ENCODE measurements around the gene MC3R. TPM values are rescaled to one million over a fixed set of nuclear protein-coding genes. Genes with fewer than 3 reads are reported as not detected.

The MC3R gene
- total RNA-seq, 1 experiment from 2014 or later: not detected

DNA sequence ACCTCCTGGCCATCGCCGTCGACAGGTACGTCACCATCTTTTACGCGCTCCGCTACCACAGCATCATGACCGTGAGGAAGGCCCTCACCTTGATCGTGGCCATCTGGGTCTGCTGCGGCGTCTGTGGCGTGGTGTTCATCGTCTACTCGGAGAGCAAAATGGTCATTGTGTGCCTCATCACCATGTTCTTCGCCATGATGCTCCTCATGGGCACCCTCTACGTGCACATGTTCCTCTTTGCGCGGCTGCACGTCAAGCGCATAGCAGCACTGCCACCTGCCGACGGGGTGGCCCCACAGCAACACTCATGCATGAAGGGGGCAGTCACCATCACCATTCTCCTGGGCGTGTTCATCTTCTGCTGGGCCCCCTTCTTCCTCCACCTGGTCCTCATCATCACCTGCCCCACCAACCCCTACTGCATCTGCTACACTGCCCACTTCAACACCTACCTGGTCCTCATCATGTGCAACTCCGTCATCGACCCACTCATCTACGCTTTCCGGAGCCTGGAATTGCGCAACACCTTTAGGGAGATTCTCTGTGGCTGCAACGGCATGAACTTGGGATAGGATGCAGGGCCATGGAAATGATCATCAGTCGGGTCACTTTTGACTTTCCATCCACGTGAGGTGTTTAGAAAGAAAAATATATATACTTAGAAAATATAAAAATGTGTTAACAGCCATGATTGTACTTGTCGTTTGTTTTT, 868 bp downstream of the MC3R start:
- no peak overlapping the region for H3K9ac ChIP-seq (ENCODE audit: low read length)
- no peak overlapping the region for H3K4me2 ChIP-seq (ENCODE audit: low read length)
- no peak overlapping the region for H2AFZ ChIP-seq (ENCODE audit: low read length)
- TF ChIP-seq, protein P1, sequence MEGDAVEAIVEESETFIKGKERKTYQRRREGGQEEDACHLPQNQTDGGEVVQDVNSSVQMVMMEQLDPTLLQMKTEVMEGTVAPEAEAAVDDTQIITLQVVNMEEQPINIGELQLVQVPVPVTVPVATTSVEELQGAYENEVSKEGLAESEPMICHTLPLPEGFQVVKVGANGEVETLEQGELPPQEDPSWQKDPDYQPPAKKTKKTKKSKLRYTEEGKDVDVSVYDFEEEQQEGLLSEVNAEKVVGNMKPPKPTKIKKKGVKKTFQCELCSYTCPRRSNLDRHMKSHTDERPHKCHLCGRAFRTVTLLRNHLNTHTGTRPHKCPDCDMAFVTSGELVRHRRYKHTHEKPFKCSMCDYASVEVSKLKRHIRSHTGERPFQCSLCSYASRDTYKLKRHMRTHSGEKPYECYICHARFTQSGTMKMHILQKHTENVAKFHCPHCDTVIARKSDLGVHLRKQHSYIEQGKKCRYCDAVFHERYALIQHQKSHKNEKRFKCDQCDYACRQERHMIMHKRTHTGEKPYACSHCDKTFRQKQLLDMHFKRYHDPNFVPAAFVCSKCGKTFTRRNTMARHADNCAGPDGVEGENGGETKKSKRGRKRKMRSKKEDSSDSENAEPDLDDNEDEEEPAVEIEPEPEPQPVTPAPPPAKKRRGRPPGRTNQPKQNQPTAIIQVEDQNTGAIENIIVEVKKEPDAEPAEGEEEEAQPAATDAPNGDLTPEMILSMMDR (conservative IDR thresholded peaks at IDR 0.05; ENCODE audit: low read depth, low read length): peak; percentile 69
- TF ChIP-seq EZH2phosphoT487 (IDR thresholded peaks at IDR 0.05; ENCODE audit: borderline replicate concordance, low read length): no peak
- H3K27me3 ChIP-seq (ENCODE audit: low read length): peaks cover 52% of the 10 kb centered on the region
- no peaks in the 10 kb centered on the region for H3F3A ChIP-seq (ENCODE audit: low read length, unreplicated experiment)
- intact Hi-C loops (cut with micrococcal nuclease): no loop called here
- POLR2A ChIA-PET (ENCODE audit: unreplicated experiment): no interaction called here
- ATAC-seq (no peak), DNase-seq (peak; percentile 31)
- H3K4me3 ChIP-seq (ENCODE audit: low read length): no peak overlapping the region
- H3K9me2 ChIP-seq (replicated peaks; ENCODE audit: low read length): no peaks in the 10 kb centered on the region
- no peaks in the 10 kb centered on the region for H3K4me1 ChIP-seq (ENCODE audit: insufficient read depth, low read length)
- no peaks in the 10 kb centered on the region for H4K20me1 ChIP-seq (ENCODE audit: low read length)
- BruUV-seq (replicated peaks): no TSS peak
- H3K9me3 ChIP-seq (ENCODE audit: low read length): no peaks in the 10 kb centered on the region
- no peaks in the 10 kb centered on the region for H3K36me3 ChIP-seq (ENCODE audit: low read depth, low read length)
- no peak overlapping the region for H3K27ac ChIP-seq (ENCODE audit: low read length)
- CTCF ChIA-PET: no interaction called here
- H3K79me2 ChIP-seq (ENCODE audit: low read length): no peaks in the 10 kb centered on the region

DNA sequence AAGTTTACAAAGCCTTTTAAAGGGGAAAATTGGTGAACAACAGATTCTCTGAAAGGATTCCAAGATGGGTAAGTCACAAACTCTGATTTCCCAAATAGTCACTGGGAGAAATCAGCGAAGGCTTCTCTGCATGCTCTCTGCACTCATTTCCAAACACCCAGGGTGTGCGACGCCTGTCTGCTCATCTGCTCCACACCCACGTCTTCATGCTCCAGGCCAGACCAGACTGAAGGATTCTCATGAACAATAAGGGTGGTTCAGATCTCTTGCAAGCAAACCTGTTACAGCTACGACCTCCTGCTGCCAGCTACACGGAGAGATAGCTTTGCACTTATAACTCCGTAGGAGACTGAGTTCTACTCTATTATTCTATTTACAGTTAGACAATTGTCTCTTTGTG, 1.4 kb downstream of the MC3R start:
- no peak for ATAC-seq
- DNase-seq: no peak
- Histone ChIP-seq H3K79me2 (ENCODE audit: low read length) (no peaks in the 10 kb centered on the region), H3K4me2 (ENCODE audit: low read length) (no peak overlapping the region), H3K9me3 (ENCODE audit: low read length) (no peaks in the 10 kb centered on the region), H3K36me3 (ENCODE audit: low read depth, low read length) (no peaks in the 10 kb centered on the region), H3K27me3 (ENCODE audit: low read length) (peaks cover 53% of the 10 kb centered on the region), H4K20me1 (ENCODE audit: low read length) (no peaks in the 10 kb centered on the region), H3K4me3 (ENCODE audit: low read length) (no peak overlapping the region), H3F3A (ENCODE audit: low read length, unreplicated experiment) (no peaks in the 10 kb centered on the region), H3K4me1 (ENCODE audit: insufficient read depth, low read length) (no peaks in the 10 kb centered on the region), H3K27ac (ENCODE audit: low read length) (no peak overlapping the region), H3K9me2 (replicated peaks; ENCODE audit: low read length) (no peaks in the 10 kb centered on the region), H3K9ac (ENCODE audit: low read length) (no peak overlapping the region), H2AFZ (ENCODE audit: low read length) (no peak overlapping the region)
- no TSS peak for BruUV-seq (replicated peaks)
- intact Hi-C loops (cut with micrococcal nuclease): loop anchor here (5.0 kb wide), 1 partner anchor 107 kb away; the partner anchor contains the start of gene FAM210B
- TF ChIP-seq, protein P1 (conservative IDR thresholded peaks at IDR 0.05; ENCODE audit: low read depth, low read length): no peak
- TF ChIP-seq EZH2phosphoT487 (IDR thresholded peaks at IDR 0.05; ENCODE audit: borderline replicate concordance, low read length) (no peak), EZH2 (IDR thresholded peaks at IDR 0.05; ENCODE audit: low read length, unreplicated experiment) (no peak)
- ChIA-PET POLR2A (ENCODE audit: unreplicated experiment) (no interaction called here), CTCF (no interaction called here)

DNA sequence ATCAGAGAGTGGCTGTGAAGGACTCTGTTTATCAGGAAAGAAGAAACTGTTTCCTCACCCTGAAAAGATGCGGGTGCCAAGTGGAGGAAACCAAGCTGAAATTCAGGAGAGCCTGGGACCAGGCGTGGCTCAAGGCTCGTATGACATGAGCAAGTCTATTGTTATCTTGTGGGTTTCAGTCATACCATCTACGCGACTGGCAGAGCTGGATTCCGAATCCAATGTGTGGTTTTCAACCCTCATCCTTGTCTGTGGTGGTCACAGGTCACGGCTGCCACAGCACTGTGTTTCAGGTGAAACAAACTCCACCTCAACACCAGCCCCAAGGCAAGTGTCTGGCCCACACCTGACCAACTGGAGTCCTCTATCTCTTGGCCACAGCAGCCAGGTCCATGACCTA, 9.1 kb downstream of the MC3R start:
- intact Hi-C loops (cut with micrococcal nuclease): no loop called here
- H3K4me2 ChIP-seq (ENCODE audit: low read length): no peak overlapping the region
- no peak overlapping the region for H2AFZ ChIP-seq (ENCODE audit: low read length)
- no peak overlapping the region for H3K27ac ChIP-seq (ENCODE audit: low read length)
- DNase-seq (peak; percentile 46), ATAC-seq (no peak)
- BruUV-seq (replicated peaks): no TSS peak
- H3K9me2 ChIP-seq (replicated peaks; ENCODE audit: low read length): no peaks in the 10 kb centered on the region
- peaks cover 5% of the 10 kb centered on the region; the same call in 1 of the 2 replicates for H3K4me1 ChIP-seq (ENCODE audit: insufficient read depth, low read length)
- H3K4me3 ChIP-seq (ENCODE audit: low read length): no peak overlapping the region
- H4K20me1 ChIP-seq (ENCODE audit: low read length): no peaks in the 10 kb centered on the region
- H3K9ac ChIP-seq (ENCODE audit: low read length): no peak overlapping the region
- H3K27me3 ChIP-seq (ENCODE audit: low read length): peaks cover 30% of the 10 kb centered on the region
- H3F3A ChIP-seq (ENCODE audit: low read length, unreplicated experiment): no peaks in the 10 kb centered on the region
- no peaks in the 10 kb centered on the region for H3K9me3 ChIP-seq (ENCODE audit: low read length)
- H3K79me2 ChIP-seq (ENCODE audit: low read length): no peaks in the 10 kb centered on the region
- CTCF ChIA-PET: interaction anchor here (0.7 kb wide), 1 partner anchor 9 kb away, joined by 4 read pairs; the partner anchor contains the start of gene MC3R
- H3K36me3 ChIP-seq (ENCODE audit: low read depth, low read length): no peaks in the 10 kb centered on the region
- TF ChIP-seq, protein P1 (conservative IDR thresholded peaks at IDR 0.05; ENCODE audit: low read depth, low read length): no peak
- TF ChIP-seq EZH2 (IDR thresholded peaks at IDR 0.05; ENCODE audit: low read length, unreplicated experiment) (no peak), EZH2phosphoT487 (IDR thresholded peaks at IDR 0.05; ENCODE audit: borderline replicate concordance, low read length) (no peak)
- POLR2A ChIA-PET (ENCODE audit: unreplicated experiment): no interaction called here

Measured in PC-3 (cell line).